Mesodermal cell (in vitro differentiated cells): ENCODE results near the gene GRIK3.

ENCODE experiments used
- H3K27ac ChIP-seq: 2 replicates; pipeline ENCODE4 v1.7.0; 2013; ENCODE audit warnings: mild to moderate bottlenecking, low read depth, low read length, moderate library complexity; ENCODE audit not compliant: severe bottlenecking
- H3K36me3 ChIP-seq: 2 replicates; pipeline ENCODE4 v1.7.1; 2013; ENCODE audit warnings: mild to moderate bottlenecking, low read length, moderate library complexity; ENCODE audit not compliant: control insufficient read depth, insufficient read depth
- H3K4me1 ChIP-seq: one replicate; pipeline ENCODE4 v1.7.1; 2013; ENCODE audit warnings: mild to moderate bottlenecking, low read length; ENCODE audit not compliant: insufficient read depth, control insufficient read depth, poor library complexity, severe bottlenecking
- H3K4me3 ChIP-seq: 2 replicates; pipeline ENCODE4 v1.7.0; 2013; ENCODE audit warnings: low read length, control low read depth, mild to moderate bottlenecking; ENCODE audit not compliant: insufficient read depth, poor library complexity, severe bottlenecking; ENCODE audit errors: extremely low read depth
- H3K9me3 ChIP-seq: 2 replicates; pipeline ENCODE4 v1.7.1; 2013; ENCODE audit warnings: mild to moderate bottlenecking, low read length, moderate library complexity; ENCODE audit not compliant: control insufficient read depth
- WGBS, 2 experiments: methylation state at CpG; one replicate each; pipeline ENCODE4 v1.1.5; 2013; ENCODE audit warnings: missing lambda C conversion rate in 2 of 2; ENCODE audit not compliant: insufficient coverage in 2 of 2; 5-methylcytosine and 5-hydroxymethylcytosine counted together

GRIK3 gene

DNA sequence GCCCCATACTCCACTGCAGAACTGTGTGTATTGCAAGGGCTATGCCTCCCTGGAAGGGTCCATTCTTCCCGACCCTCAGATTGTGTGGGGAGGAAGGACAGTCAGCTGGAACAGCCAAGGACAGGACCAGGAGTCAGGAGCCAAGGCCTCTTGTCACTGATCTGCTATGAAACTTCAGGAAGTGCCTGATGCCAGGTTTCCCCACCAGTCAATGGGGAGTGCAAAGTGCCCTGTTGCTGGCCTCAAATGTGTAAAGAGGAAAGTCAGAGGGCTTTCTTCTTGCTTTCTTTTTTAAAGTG is 168.8 kb downstream of the GRIK3 start:
- Histone ChIP-seq H3K27ac (no peak overlapping the region), H3K4me3 (no peak overlapping the region), H3K36me3 (no peaks in the 10 kb centered on the region), H3K4me1 (no peaks in the 10 kb centered on the region), H3K9me3 (no peaks in the 10 kb centered on the region)
- WGBS, 2 experiments: 78 to 83% methylated on average over 1 of the region's 1 CpG

DNA sequence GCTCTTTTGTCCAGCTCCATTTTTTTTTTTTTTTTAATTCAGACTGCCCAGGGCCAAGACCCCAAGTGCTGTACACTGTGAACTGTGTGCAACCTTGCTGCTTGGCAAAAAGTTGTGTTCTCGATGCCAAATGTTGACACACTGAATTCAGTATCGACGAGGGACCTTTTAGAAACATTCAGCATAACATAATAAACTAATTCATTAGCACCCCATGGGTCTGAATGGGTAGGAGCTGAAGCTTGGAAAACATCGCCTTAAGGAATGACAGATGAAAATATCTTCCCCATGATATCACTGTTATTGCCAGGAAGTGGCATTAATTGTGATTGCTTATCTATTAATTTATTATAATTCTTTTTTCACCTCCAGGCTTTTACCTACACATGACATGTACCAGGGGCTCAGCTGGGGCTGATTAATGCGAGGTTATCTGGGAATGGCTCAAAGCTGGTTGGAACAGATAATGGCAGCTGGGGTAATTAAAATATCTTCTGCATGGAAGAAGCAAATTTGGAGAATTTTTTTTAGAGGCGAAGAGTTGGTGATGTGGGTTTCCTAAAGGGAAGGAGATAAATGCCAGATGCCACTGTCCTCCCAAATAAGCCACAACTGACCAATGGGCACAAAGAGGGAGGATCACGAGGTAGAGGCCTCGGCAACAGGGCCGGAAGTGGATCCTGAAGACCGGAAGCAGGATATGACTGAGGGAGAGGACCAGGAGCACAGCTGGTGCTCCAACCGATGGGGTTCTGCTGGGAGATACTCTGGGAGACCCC is 169.3 kb downstream of the GRIK3 start:
- H3K4me3 ChIP-seq: no peak overlapping the region
- H3K36me3 ChIP-seq: no peaks in the 10 kb centered on the region
- no peak overlapping the region for H3K27ac ChIP-seq
- WGBS, 2 experiments: 87 to 91% methylated on average over 7 of the region's 11 CpGs
- H3K4me1 ChIP-seq: no peaks in the 10 kb centered on the region
- H3K9me3 ChIP-seq: no peaks in the 10 kb centered on the region

DNA sequence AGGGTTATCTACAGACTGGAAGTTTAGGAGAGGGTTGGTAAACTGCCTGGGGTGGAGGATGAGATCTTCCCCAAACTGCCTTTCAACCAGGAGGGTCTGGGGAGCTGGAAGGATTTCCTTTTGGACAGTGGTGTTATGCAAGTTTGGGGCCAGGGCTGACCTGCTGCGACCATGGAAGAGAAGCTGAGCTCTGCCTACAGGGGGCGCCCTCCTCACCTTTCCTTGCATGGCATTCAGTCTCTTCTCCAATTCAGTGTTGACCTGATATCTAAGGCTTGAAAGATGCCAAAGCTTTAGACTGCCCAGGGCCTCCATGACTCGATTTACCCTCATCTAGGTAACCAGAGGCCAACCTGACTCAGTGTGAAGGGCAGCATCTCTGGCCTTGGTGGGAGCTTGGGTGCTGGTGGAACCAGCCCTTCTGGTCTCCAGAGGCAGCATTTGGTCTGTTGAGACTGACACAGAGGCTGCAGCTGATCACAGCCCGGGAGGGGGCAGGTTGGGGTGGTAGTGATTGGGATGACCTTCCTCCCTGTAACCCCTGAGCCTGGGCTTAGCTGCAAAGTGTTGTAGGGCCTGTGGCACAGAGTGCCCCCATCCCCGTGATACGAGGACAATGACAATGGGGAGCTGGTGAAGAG is 170.0 kb downstream of the GRIK3 start:
- Histone ChIP-seq H3K27ac (no peak overlapping the region), H3K4me1 (no peaks in the 10 kb centered on the region)
- WGBS, 2 experiments: 50 to 62% methylated on average over 5 of the region's 6 CpGs

DNA sequence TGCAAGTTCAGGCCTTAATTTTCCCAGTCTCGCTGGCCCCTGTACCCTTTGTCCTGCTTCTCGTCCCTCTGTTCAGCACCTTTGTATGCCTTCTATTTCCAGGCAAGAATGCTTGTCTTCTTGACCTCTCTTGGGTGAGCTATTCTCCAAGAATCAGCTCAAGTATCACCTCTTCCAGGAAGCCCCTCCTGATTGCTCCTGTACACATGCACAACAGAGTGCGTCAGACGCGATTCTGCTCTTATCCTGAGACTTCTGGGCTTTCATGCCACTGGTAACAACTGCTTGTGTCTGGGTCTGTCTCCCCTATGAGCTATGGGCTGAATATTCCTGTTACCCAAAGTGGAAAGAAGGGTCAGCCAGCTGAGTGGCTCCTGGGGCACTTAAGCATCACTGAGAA is 170.8 kb downstream of the GRIK3 start:
- 81 to 98% methylated on average over 5 of the region's 5 CpGs for WGBS, 2 experiments
- H3K4me1 ChIP-seq: no peaks in the 10 kb centered on the region
- H3K27ac ChIP-seq: no peak overlapping the region

More for the DNA sequence above, 170.0 kb downstream of the GRIK3 start:
- H3K36me3 ChIP-seq: no peaks in the 10 kb centered on the region
- no peaks in the 10 kb centered on the region for H3K9me3 ChIP-seq
- H3K4me3 ChIP-seq: no peak overlapping the region

DNA sequence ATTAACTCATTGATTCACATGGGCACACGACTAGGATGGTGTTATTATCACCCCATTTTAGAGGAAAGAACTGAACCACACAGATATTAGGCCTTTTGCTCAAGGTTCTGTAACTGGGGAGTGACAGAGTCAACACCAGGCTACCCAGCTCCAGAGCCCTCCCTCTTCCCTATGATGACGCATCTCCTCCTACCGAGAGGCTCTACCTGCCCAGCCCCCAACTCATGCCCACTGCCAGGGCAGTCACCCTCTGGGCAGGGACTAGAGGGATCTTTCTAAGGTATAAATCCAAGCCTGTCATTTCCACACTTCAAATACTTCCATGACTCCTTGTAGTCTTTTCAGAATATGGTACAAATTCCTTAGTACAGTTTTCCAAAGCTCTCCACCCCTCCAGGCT is 171.3 kb downstream of the GRIK3 start:
- H3K4me3 ChIP-seq: no peak overlapping the region
- H3K9me3 ChIP-seq: no peaks in the 10 kb centered on the region
- H3K36me3 ChIP-seq: no peaks in the 10 kb centered on the region
- 60 to 80% methylated on average over 1 of the region's 3 CpGs for WGBS, 2 experiments
- no peak overlapping the region for H3K27ac ChIP-seq
- no peaks in the 10 kb centered on the region for H3K4me1 ChIP-seq

More for the DNA sequence above, 170.8 kb downstream of the GRIK3 start:
- H3K9me3 ChIP-seq: no peaks in the 10 kb centered on the region
- H3K36me3 ChIP-seq: no peaks in the 10 kb centered on the region
- H3K4me3 ChIP-seq: no peak overlapping the region

DNA sequence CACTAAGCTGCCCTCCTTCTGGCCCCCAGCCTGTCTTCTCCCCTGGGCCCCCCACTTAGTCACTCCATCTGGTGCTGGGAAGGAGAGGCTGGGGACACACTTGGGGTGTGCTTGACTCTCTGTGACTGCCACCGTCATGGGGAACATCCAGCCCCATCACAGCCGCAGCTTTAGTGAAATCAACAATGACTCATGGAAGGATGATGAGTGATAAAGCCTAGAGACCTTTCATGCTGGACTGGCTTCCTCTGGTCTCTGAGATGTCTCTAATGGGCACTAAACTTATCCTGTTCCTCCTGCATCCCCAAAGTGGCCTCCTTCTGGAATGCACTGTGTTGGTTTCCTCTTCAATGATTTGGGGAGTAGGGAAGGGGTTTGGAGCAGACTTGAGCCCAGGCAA is 172.9 kb downstream of the GRIK3 start:
- H3K4me1 ChIP-seq: no peaks in the 10 kb centered on the region
- H3K9me3 ChIP-seq: no peaks in the 10 kb centered on the region
- 70 to 80% methylated on average over 1 to 2 of the region's 2 CpGs for WGBS, 2 experiments
- H3K27ac ChIP-seq: no peak overlapping the region
- no peak overlapping the region for H3K4me3 ChIP-seq
- no peaks in the 10 kb centered on the region for H3K36me3 ChIP-seq

DNA sequence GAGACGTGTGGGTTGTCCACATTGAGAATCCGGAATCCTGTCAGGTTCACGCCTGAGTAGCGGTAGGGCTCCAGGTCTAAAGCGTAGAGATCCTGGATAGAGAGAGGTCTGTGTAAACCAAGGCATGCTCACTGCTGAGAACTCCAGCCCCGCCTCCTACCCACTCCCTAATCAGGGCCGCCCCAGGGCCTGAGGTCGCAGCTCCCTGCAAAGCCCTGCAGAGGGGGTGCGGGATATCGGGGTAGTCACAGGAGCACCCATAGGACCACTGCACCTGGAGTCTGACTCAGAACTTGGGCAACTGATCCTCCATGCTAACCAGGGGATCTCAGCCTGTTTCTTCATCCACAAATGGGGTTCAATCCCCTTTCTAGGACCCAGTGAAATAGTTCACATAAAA is 174.4 kb downstream of the GRIK3 start:
- Histone ChIP-seq H3K36me3 (no peaks in the 10 kb centered on the region), H3K4me3 (no peak overlapping the region)
- WGBS, 2 experiments: 90 to 98% methylated on average over 8 to 10 of the region's 10 CpGs

DNA sequence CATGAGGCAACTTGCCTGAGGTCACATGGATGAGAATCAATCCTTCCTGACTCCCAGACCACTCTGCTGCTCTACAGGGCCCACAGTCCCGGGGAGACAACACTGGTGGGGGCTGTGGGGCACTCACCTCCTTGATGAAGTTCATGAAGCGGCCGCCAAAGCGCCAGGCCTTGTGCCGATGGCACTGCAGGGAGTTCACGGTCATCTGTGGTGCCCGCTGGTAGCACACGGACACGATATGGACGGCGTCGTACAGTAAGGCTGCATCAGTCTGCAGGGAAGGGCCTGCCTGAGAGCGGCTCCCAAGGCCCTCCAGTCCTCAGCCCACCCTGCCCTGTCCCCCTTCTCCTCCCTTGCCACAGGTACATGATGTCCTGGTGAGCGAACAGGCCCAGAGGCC is 175.3 kb downstream of the GRIK3 start:
- no peak overlapping the region for H3K27ac ChIP-seq
- no peaks in the 10 kb centered on the region for H3K4me1 ChIP-seq
- WGBS, 2 experiments: 97% methylated on average over 13 of the region's 14 CpGs
- H3K36me3 ChIP-seq: no peaks in the 10 kb centered on the region
- H3K4me3 ChIP-seq: no peak overlapping the region
- no peaks in the 10 kb centered on the region for H3K9me3 ChIP-seq

More for the DNA sequence above, 174.4 kb downstream of the GRIK3 start:
- no peaks in the 10 kb centered on the region for H3K9me3 ChIP-seq
- H3K4me1 ChIP-seq: no peaks in the 10 kb centered on the region
- no peak overlapping the region for H3K27ac ChIP-seq

DNA sequence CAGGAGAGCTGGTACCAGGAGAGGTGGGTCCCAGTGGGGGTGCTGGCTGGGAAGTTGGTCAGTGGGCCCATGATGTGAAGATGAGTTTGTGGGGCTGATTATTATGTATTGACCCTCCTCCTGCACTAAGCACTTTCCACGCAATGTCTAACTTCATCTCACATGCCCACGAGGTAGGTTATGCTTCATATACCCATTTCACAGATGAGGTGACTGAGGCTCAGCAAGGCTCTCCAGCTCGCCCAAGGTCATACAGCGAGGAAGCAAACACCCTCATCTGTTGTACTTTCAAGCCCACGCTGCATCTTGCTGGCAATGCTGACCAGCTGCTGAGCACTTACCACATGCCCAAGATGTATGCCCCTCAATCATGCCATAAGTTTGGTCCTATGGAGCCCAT is 175.8 kb downstream of the GRIK3 start:
- H3K4me1 ChIP-seq: no peaks in the 10 kb centered on the region
- H3K36me3 ChIP-seq: no peaks in the 10 kb centered on the region
- H3K4me3 ChIP-seq: no peak overlapping the region
- WGBS, 2 experiments: 87% methylated on average over 3 to 5 of the region's 5 CpGs
- no peak overlapping the region for H3K27ac ChIP-seq
- H3K9me3 ChIP-seq: no peaks in the 10 kb centered on the region

DNA sequence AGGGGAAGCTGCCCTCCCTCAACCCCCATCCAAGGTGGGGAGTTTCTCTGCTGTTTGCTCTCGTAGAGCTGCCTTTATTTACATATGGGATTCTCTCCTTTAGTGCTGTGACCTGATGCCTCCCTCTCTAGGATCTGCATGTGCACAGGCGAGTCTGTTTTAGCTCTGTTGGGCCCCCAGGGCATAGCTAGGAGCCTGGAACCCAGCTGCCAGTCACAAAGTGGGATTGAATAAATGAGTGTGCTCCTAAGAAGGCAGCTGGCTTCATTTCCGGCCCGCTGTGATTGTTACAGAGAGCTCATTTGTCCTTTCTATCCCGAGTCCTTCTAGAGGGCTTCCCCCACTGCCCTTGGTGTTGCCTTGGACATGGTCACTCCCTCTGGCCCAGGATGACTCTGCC is 176.6 kb downstream of the GRIK3 start:
- Histone ChIP-seq H3K36me3 (no peaks in the 10 kb centered on the region), H3K9me3 (no peaks in the 10 kb centered on the region), H3K27ac (peak overlapping the region; percentile 3), H3K4me1 (no peaks in the 10 kb centered on the region), H3K4me3 (no peak overlapping the region)
- 63 to 69% methylated on average over 4 to 5 of the region's 5 CpGs for WGBS, 2 experiments
